IMR-90 (cell line): ENCODE data around the gene CDH22. TPM values are rescaled to one million over a fixed set of nuclear protein-coding genes. Genes with fewer than 3 reads are reported as not detected.

Experiments used
- ATAC-seq: fragments of 200-7000 bp; cut with Tn5 transposase; 2 replicates; pipeline ENCODE4 v1.9.1; 2020; ENCODE audit warnings: low read depth, mild to moderate bottlenecking, moderate library complexity
- BruUV-seq: library from RNA; stranded (reverse); fragments of 400-500 nt; replicated peaks from 2 replicates; lab custom pipeline; 2021; lab: Mats Ljungman, UMichigan
- CTCF ChIA-PET: fragments of 300-600 bp; formaldehyde crosslinking; extraction: SDS; loops from one replicate; lab custom pipeline; 2021; ENCODE audit warnings: antibody characterized with exemption; lab: Yijun Ruan, JAX
- POLR2A ChIA-PET: fragments of 300-600 bp; sonication (Branson Sonifier 250); formaldehyde crosslinking; loops from one replicate; lab custom pipeline; 2022; ENCODE audit warnings: antibody characterized with exemption; ENCODE audit not compliant: unreplicated experiment; lab: Charles Lee
- DNase-seq: peaks from one replicate; pipeline ENCODE4 v3.0.0; 2013
- H2AFZ ChIP-seq: replicated peaks from 2 replicates; pipeline ENCODE3; 2013; ENCODE audit warnings: low read length, mild to moderate bottlenecking; ENCODE audit not compliant: poor library complexity
- H2AK5ac ChIP-seq: 2 replicates; pipeline ENCODE4 v1.6.1; 2013; ENCODE audit warnings: low read depth, low read length, inconsistent platforms
- H2AK9ac ChIP-seq: replicated peaks from 2 replicates; pipeline ENCODE3; 2013; ENCODE audit warnings: mild to moderate bottlenecking, low read depth, low read length, moderate library complexity; ENCODE audit not compliant: poor library complexity
- H2BK120ac ChIP-seq: 2 replicates; pipeline ENCODE4 v1.6.1; 2013; ENCODE audit warnings: low read depth, low read length, inconsistent platforms
- H2BK15ac ChIP-seq: 3 replicates; pipeline ENCODE4 v1.6.1; 2013; ENCODE audit warnings: low read depth, low read length, inconsistent platforms
- H2BK20ac ChIP-seq: 2 replicates; pipeline ENCODE4 v1.6.1; 2013; ENCODE audit warnings: low read depth, mild to moderate bottlenecking, inconsistent platforms, low read length, moderate library complexity
- H2BK5ac ChIP-seq: 2 replicates; pipeline ENCODE4 v1.6.1; 2013; ENCODE audit warnings: mild to moderate bottlenecking, low read depth, low read length, inconsistent platforms; ENCODE audit not compliant: poor library complexity, severe bottlenecking
- H3K14ac ChIP-seq: replicated peaks from 2 replicates; pipeline ENCODE4 v1.6.1; 2013; ENCODE audit warnings: low read depth, low read length, inconsistent platforms
- H3K18ac ChIP-seq: 2 replicates; pipeline ENCODE4 v1.6.1; 2013; ENCODE audit warnings: low read depth, low read length, control low read depth
- H3K23ac ChIP-seq: 2 replicates; pipeline ENCODE4 v1.6.1; 2013; ENCODE audit warnings: low read depth, low read length, inconsistent platforms
- H3K27ac ChIP-seq: 2 replicates; pipeline ENCODE4 v1.5.1; 2013; ENCODE audit warnings: mild to moderate bottlenecking, control low read depth, low read length; ENCODE audit not compliant: insufficient read depth
- H3K27me3 ChIP-seq: 2 replicates; pipeline ENCODE4 v1.6.1; 2013; ENCODE audit warnings: low read length; ENCODE audit not compliant: control insufficient read depth, insufficient read depth
- H3K36me3 ChIP-seq: 2 replicates; pipeline ENCODE4 v1.6.1; 2013; ENCODE audit warnings: low read length, mixed read lengths; ENCODE audit not compliant: control insufficient read depth, insufficient read depth
- H3K4ac ChIP-seq: 2 replicates; pipeline ENCODE4 v1.6.1; 2013; ENCODE audit warnings: low read depth, low read length, inconsistent platforms
- H3K4me1 ChIP-seq: 2 replicates; pipeline ENCODE4 v1.6.1; 2013; ENCODE audit warnings: low read length, mixed read lengths; ENCODE audit not compliant: control insufficient read depth, insufficient read depth
- H3K4me2 ChIP-seq: 2 replicates; pipeline ENCODE4 v1.6.1; 2013; ENCODE audit warnings: low read depth, mild to moderate bottlenecking, control low read depth, low read length, moderate library complexity
- H3K4me3 ChIP-seq: 2 replicates; pipeline ENCODE4 v1.5.1; 2013; ENCODE audit warnings: low read depth, mild to moderate bottlenecking, control low read depth, low read length, moderate library complexity; ENCODE audit not compliant: insufficient read depth
- H3K56ac ChIP-seq: 2 replicates; pipeline ENCODE4 v1.6.1; 2013; ENCODE audit warnings: low read length, inconsistent platforms; ENCODE audit not compliant: insufficient read depth; ENCODE audit errors: extremely low read depth
- H3K79me1 ChIP-seq, 2 experiments: 2 replicates each; pipeline ENCODE4 v1.6.1; 2013; ENCODE audit warnings: low read length in 2 of 2, inconsistent platforms in 1 of 2, low read depth in 1 of 2
- H3K9ac ChIP-seq: 2 replicates; pipeline ENCODE4 v1.6.1; 2013; ENCODE audit warnings: low read depth, low read length, control low read depth
- H3K9me1 ChIP-seq: 2 replicates; pipeline ENCODE4 v1.6.1; 2013; ENCODE audit warnings: low read length, inconsistent platforms; ENCODE audit not compliant: insufficient read depth
- H3K9me3 ChIP-seq: 2 replicates; pipeline ENCODE4 v1.6.1; 2013; ENCODE audit warnings: low read length; ENCODE audit not compliant: control insufficient read depth, insufficient read depth
- H4K20me1 ChIP-seq: 2 replicates; pipeline ENCODE4 v1.6.1; 2013; ENCODE audit warnings: low read length, inconsistent platforms; ENCODE audit not compliant: insufficient read depth
- H4K5ac ChIP-seq: 2 replicates; pipeline ENCODE4 v1.6.1; 2013; ENCODE audit warnings: mild to moderate bottlenecking, low read depth, low read length, control low read depth
- H4K8ac ChIP-seq, 2 experiments: 2 replicates each; pipeline ENCODE4 v1.6.1; 2013; ENCODE audit warnings: low read depth in 2 of 2, low read length in 2 of 2, control low read depth in 1 of 2, inconsistent platforms in 1 of 2
- H4K91ac ChIP-seq: 2 replicates; pipeline ENCODE4 v1.6.1; 2013; ENCODE audit warnings: low read depth, low read length, inconsistent platforms; ENCODE audit not compliant: insufficient read depth
- BHLHE40 ChIP-seq: fragments of 150-350 bp; IDR thresholded peaks from 2 replicates; pipeline ENCODE4 v1.6.1; 2016; ENCODE audit warnings: mild to moderate bottlenecking, low read depth, low read length
- CEBPB ChIP-seq: IDR thresholded peaks from 2 replicates; pipeline ENCODE4 v1.6.1; 2012; ENCODE audit warnings: low read depth, low read length, improper control_type of control experiment
- CHD1 ChIP-seq: IDR thresholded peaks from 2 replicates; pipeline ENCODE4 v1.6.1; 2012; ENCODE audit warnings: low read depth, low read length, improper control_type of control experiment
- CTCF ChIP-seq: conservative IDR thresholded peaks from 2 replicates; pipeline ENCODE4 v1.5.1; 2012; ENCODE audit warnings: mild to moderate bottlenecking, low read depth, low read length, improper control_type of control experiment
- ELK1 ChIP-seq: fragments of 150-350 bp; IDR thresholded peaks from 2 replicates; pipeline ENCODE4 v1.6.1; 2016; ENCODE audit warnings: low read depth, mild to moderate bottlenecking, low read length, moderate library complexity, borderline replicate concordance
- FOS ChIP-seq: fragments of 150-350 bp; IDR thresholded peaks from 2 replicates; pipeline ENCODE4 v1.6.1; 2016; ENCODE audit warnings: low read depth, low read length
- MAFK ChIP-seq: IDR thresholded peaks from 2 replicates; pipeline ENCODE4 v1.6.1; 2012; ENCODE audit warnings: low read depth, low read length, improper control_type of control experiment
- MXI1 ChIP-seq: IDR thresholded peaks from 2 replicates; pipeline ENCODE4 v1.6.1; 2012; ENCODE audit warnings: low read depth, mild to moderate bottlenecking, low read length, moderate library complexity, borderline replicate concordance
- POLR2A ChIP-seq: IDR thresholded peaks from 2 replicates; pipeline ENCODE4 v1.6.1; 2012; ENCODE audit warnings: mild to moderate bottlenecking, low read depth, low read length
- RAD21 ChIP-seq: IDR thresholded peaks from 2 replicates; pipeline ENCODE4 v1.6.1; 2012; ENCODE audit warnings: low read length, improper control_type of control experiment
- RCOR1 ChIP-seq: IDR thresholded peaks from 2 replicates; pipeline ENCODE4 v1.6.1; 2012; ENCODE audit warnings: mild to moderate bottlenecking, low read length, improper control_type of control experiment; ENCODE audit not compliant: insufficient replicate concordance
- RFX5 ChIP-seq: IDR thresholded peaks from 2 replicates; pipeline ENCODE4 v1.8.0; 2012; ENCODE audit warnings: low read depth, mild to moderate bottlenecking, low read length, moderate library complexity
- SMC3 ChIP-seq: fragments of 150-350 bp; IDR thresholded peaks from 2 replicates; pipeline ENCODE4 v1.6.1; 2016; ENCODE audit warnings: low read depth, mild to moderate bottlenecking, antibody characterized with exemption, low read length, moderate library complexity
- WGBS, 2 experiments: methylation state at CpG; one replicate each; pipeline versions ENCODE4 v1.1.5 to v1.1.7; 2013; ENCODE audit warnings: missing lambda C conversion rate in 2 of 2; ENCODE audit not compliant: insufficient read length in 1 of 2; ENCODE audit errors: extremely low coverage in 2 of 2; 5-methylcytosine and 5-hydroxymethylcytosine counted together
- dilution Hi-C: fragments of 300-500 bp; cut with HindIII; formaldehyde crosslinking; loops from one replicate; pipeline ENCODE4 v1.14.3; 2018; ENCODE audit warnings: low sequenced_read_pairs; ENCODE audit not compliant: unreplicated experiment
- in situ Hi-C: fragments of 300-500 bp; cut with MboI; formaldehyde crosslinking; loops from 3 replicates; pipeline ENCODE4 v1.14.3; 2019; ENCODE audit warnings: low sequenced_read_pairs, inconsistent platforms, mixed read lengths
- intact Hi-C: fragments of 100-400 bp; cut with micrococcal nuclease; formaldehyde crosslinking; loops from 2 replicates; pipeline ENCODE4 v1.10.0; 2022
- polyA plus RNA-seq, 3 experiments: library from polyadenylated mRNA; depleted of rRNA; stranded (reverse); fragments of >200 nt; gene quantifications; 2 replicates each; pipeline ENCODE4 v1.2.3, GENCODE V29; 2012; ENCODE audit warnings: low replicate concordance in 1 of 3
- total RNA-seq: library from RNA; depleted of rRNA; stranded (reverse); fragments of >200 nt; gene quantifications from 2 replicates; pipeline ENCODE4 v1.2.3, GENCODE V29; 2012
- TF ChIP-seq, protein P1 (sequence below): fragments of 150-350 bp; IDR thresholded peaks from 2 replicates; pipeline ENCODE4 v1.6.1; 2017; ENCODE audit warnings: mild to moderate bottlenecking, antibody characterized with exemption, low read length, low read depth

Gene CDH22
- total and polyA plus RNA-seq, 2 of the 4 experiments (the other 2 are of a cell fraction): not detected

DNA sequence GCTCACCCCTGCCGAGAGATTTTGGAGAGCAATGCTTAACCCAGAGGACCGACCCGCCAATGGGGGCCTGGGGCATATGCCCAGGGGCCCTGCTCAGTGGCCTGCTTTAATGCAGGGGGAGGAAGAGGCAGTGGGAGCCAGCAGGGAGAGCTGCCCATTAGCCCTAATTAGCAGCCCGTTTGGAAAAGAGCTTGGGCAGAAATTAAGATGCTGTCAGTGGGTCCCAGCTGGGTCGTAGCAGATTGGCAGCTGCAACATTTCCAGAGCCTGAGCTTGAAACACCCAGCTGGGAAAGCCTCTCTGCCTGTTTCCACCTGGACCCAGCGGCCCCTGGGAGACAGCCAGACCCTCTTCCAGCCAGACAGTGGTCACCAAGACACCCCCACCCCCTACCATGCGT is 150.7 kb downstream of the CDH22 start:
- Histone ChIP-seq H4K20me1 (no peaks in the 10 kb centered on the region), H3K4me2 (no peak overlapping the region), H3K9me3 (no peaks in the 10 kb centered on the region), H3K79me1 (no peaks in the 10 kb centered on the region), H4K91ac (no peak overlapping the region), H3K23ac (no peak overlapping the region), H3K4me3 (no peak overlapping the region), H3K18ac (no peak overlapping the region), H3K27ac (no peak overlapping the region), H3K14ac (no peak overlapping the region), H4K5ac (no peak overlapping the region), H3K4me1 (no peaks in the 10 kb centered on the region), H2BK20ac (no peak overlapping the region), H2AK5ac (no peak overlapping the region), H3K9me1 (no peaks in the 10 kb centered on the region), H4K8ac (no peak overlapping the region), H3K9ac (no peak overlapping the region), H2AFZ (no peak overlapping the region), H2BK15ac (no peak overlapping the region), H2AK9ac (no peak overlapping the region), H2BK120ac (no peak overlapping the region), H3K27me3 (peaks cover 19% of the 10 kb centered on the region), H3K36me3 (no peaks in the 10 kb centered on the region), H3K4ac (no peak overlapping the region), H2BK5ac (no peak overlapping the region), H3K56ac (no peak overlapping the region)
- dilution Hi-C loops (no loop called here), intact Hi-C loops (no loop called here), in situ Hi-C loops (no loop called here)
- TF ChIP-seq SMC3: no peak
- TF ChIP-seq RFX5: no peak
- no peak for TF ChIP-seq CTCF
- TF ChIP-seq CEBPB: no peak
- no peak for TF ChIP-seq MXI1
- TF ChIP-seq MAFK: no peak
- TF ChIP-seq RCOR1: no peak
- no peak for TF ChIP-seq POLR2A
- no peak for TF ChIP-seq BHLHE40
- no peak for TF ChIP-seq ELK1
- TF ChIP-seq FOS: no peak
- no peak for TF ChIP-seq RAD21
- TF ChIP-seq, protein P1, sequence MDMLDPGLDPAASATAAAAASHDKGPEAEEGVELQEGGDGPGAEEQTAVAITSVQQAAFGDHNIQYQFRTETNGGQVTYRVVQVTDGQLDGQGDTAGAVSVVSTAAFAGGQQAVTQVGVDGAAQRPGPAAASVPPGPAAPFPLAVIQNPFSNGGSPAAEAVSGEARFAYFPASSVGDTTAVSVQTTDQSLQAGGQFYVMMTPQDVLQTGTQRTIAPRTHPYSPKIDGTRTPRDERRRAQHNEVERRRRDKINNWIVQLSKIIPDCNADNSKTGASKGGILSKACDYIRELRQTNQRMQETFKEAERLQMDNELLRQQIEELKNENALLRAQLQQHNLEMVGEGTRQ: no peak
- TF ChIP-seq CHD1: no peak
- POLR2A ChIA-PET: no interaction called here
- no peak for DNase-seq
- no TSS peak for BruUV-seq
- 20% methylated on average over 1 of the region's 7 CpGs; no CpG with 5 or more reads in 1 of the 2 experiments for WGBS, 2 experiments
- CTCF ChIA-PET: no interaction called here
- no peak for ATAC-seq
